T-helper 2 cell (primary cell): ENCODE data around the gene DSCAM.
"Not testable (repeated sequence)": the region's sequence is repeated elsewhere in the genome, so short reads cannot be mapped to it uniquely, and the experiment has no call there.

Source experiments
- DNase-seq, 5 experiments: peaks; one replicate each; pipeline versions ENCODE4 v3.0.0 to v3.0.0-alpha.2; 2012 to 2022
- total RNA-seq, 2 donors: gene quantifications; one replicate each; lab custom pipeline; 2026; lab: John Stamatoyannopoulos, UW

DSCAM gene
- total RNA-seq, result 0 reads per million in 2 donors

- DNase-seq, result peak in 1 of 5 experiments; percentile 2
Observed at GRCh38 chr21:40846587-40847411, at the start of gene DSCAM. DSCAM (minus strand) TSS chr21:40847158; CDS start chr21:40846661, 497 bp downstream.

DNA sequence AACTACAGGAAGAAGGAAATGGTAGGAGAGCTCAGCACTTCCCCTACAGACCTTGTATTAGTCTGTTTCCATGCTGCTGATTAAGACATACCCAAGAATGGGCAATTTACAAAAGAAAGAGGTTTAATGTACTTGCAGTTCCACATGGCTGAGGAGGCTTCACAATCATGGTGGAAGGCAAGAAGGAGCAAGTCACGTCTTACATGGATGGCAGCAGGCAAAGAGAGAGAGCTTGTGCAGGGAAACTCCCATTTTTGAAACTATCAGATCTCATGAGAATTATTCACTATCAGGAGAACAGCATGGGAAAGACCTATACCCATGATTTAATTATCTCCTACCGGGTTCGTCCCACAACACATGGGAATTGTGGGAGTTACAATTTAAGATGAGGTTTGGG is 48.7 kb upstream of the DSCAM start:
- DNase-seq, result not testable (repeated sequence)

- DNase-seq, result no peak
Observed at GRCh38 chr21:40886931-40887330, 40.0 kb upstream of the DSCAM start.

- DNase-seq, result no peak
Observed at GRCh38 chr21:40886006-40886405, 39.0 kb upstream of the DSCAM start.

DNA sequence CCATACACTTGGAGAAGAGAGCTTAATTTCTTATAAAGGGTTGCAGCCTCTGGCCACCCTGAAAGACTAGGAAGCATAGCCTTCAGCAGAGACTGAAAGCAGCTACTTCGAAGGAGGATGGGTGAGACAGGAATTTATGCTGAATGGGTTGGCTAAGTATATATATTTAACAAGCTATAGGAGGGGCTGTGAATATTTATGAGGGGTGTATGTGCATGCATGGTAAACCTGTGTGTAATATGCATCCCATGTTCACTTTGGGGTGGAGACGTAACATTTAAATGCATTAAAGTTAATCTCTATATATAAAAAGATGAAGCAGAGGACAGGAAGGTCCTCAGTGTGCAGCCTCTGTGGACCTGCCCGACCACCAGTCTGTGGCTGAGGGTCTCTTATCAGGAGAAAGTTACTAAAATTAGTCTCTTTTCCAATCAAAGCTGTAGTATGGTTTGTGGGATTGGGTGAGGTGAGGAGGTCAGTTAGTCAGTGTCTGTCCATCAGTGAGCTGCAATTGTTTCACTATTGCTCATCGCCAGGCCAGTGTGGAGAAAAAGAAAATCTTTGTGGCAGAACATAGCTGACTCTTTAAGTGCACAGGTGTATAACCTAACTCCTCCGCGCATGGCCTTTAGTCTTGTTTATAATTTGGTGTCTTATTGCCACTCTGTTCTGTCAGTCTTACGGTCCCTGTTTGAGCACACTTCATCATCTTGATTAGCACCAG is 35.4 kb upstream of the DSCAM start:
- DNase-seq, result no peak

GRCh38 chr21:40881767-40882166 is 34.8 kb upstream of the DSCAM start:
- no peak for DNase-seq

DNA sequence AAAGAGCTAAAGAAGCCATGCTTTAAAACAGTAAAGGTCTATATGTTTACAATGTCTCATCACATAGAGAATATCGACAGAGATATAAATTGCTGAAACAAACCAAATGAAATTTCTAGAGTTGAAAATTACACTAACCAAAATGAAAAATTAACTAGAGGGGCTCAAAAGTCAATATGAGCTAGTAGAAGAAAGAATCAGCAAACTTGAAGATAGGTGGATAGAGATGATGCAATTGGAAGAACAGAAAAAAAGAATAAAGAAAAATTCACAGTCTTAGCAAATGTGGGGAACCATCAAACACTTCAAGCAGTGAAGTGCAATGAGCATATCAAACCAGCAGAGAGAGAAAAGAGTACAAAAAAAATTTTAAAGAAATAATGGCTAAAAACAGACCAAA is 24.1 kb upstream of the DSCAM start:
- no peak for DNase-seq

- DNase-seq, result no peak
Observed at GRCh38 chr21:40863839-40864238, 16.9 kb upstream of the DSCAM start.

- no peak for DNase-seq
Observed at GRCh38 chr21:40858517-40858916, 11.6 kb upstream of the DSCAM start.

DNA sequence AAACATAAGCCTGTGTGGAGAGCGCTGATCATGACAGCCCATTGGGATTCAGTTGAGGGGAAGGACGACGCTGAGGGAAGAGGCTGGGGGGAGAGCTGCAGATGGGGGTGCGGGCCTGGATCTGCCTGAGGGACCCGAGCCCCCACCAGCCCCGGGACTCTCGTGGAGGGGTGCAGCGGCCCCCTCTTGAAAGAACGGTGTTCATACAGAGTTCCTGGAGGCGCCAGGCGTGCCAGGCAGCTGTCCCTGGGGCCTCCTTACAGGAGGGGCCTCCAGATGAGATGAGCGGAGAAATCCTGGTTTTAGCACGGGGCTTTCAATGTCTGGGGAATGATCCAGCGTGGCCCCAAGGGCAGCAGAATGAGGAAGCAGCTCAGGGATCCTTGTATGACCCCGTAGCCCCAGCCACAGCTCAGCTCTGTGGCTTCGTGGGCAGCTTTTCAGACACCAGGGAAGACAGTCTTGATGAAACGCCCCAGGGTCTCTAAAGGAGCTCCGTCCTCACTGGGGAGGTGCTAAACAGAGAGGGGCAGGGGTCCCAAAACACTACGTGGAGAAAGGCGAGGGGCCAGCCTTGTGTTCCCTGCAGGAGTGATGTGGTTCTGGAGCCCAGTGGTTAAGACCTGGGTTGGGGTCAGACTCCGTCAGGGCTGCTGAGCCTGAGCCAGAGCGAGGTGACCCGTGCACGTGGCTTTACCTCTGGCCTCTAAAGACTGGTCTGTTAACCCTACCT is 7.2 kb upstream of the DSCAM start:
- no peak for DNase-seq

DNA sequence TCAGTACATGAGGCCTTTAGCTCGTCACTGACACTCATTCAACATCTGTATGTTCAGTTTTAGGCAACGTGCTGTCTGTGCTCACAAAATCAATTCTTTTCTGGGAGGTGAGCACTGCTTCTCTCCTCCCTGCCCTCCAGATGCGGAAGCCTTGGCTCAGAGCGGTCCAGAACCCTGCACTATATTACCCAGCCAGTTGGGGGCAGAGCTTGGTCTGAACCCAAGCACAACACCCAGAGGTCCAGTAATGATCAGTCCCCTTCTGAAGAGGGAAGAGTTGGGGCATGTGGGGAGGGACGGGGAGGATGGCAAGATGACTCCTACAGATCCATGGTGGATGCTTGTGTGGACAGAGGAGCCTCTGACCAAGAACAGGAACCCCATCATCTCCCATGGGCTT is 5.6 kb upstream of the DSCAM start:
- DNase-seq, result no peak

- DNase-seq, result no peak
Observed at GRCh38 chr21:40851749-40852148, 4.8 kb upstream of the DSCAM start.

DNA sequence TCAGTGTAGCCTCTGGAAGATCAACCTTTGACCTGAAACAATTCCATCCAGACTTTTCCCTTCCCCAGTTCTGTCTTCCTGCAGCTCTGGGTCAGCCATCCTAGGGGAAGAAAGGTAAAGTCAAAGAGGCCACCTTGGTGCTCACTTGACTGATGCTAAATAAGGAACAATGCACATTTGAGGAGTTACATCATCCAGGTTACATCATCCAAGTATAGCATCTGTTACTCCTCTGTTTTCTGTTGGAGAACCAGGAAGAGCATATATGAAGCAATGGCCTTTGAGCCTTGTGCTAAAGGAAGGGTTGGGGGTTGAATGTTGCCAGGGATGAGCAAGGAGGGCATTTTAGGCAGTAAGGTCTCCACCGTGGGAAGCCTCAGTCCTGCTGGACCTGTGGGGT is 3.1 kb upstream of the DSCAM start:
- DNase-seq, result no peak

GRCh38 chr21:40847951-40848350 is 993 bp upstream of the DSCAM start:
- DNase-seq, result no peak

DNA sequence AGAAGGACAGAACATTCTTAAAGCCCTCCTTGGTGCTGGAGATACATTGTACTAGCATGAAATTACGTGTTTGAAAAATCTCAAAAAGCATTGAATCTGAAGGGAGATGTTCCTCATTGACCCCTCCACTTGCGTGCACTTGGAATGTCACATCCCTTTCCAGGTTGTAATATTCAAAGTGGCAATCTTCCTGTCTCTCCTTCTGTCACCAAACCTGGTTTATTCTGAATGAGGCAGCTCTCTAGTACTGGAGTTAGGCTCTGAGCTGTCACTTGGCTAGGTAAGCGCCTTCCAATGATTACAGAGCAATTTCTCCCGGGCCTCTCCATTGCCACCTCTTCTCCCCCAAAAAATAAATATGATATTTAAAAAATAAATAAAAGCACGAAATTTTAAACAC is 855 bp downstream of the DSCAM start:
- DNase-seq, result no peak

DNA sequence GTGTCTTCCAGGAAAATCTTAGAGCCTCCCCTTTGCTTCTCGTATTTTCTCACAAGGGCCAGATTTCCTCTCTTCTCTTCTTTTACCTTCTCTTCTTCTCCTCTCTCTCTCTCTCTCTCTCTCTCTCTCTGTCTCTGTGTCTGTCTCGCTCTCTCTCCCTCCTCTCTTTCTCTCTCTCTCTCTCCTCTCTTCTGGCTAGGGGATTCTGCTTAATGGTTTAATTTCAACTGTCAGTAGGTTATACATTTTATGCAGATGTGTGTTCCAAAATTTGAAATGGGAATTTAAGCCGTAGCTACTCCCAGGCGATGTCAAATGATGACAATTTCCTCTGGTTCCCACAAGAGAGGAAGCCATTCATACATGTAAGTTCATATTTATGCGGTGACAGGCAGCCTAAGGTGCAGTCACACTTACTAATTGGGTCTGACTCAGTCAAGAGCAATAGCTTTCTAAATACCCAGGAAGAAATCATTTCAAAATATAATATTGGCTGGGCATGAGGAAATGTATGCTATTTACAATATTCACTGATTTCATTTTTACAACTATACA is 1.4 kb downstream of the DSCAM start:
- no peak for DNase-seq

DNA sequence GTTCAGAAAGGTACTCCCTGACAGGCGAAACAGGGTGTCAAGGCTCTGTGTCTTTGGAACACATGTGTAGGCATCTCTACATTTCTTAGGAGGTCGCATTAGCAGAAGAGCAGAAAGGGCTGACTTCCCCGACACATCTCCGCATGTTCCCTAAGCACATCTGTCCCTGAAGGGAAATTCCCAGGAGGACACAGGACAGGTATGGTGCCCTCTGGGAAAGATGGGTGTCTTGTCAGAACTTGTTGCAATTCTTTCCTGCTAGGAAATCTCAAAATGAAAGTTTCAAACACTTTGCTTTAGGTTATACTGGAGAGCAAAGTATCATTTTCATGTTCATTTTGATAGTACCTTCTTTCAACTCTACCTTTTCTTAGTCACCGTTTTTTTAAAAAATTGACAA is 2.0 kb downstream of the DSCAM start:
- no peak for DNase-seq

- DNase-seq, result no peak
Observed at GRCh38 chr21:40842197-40842552, 4.8 kb downstream of the DSCAM start.

DNA sequence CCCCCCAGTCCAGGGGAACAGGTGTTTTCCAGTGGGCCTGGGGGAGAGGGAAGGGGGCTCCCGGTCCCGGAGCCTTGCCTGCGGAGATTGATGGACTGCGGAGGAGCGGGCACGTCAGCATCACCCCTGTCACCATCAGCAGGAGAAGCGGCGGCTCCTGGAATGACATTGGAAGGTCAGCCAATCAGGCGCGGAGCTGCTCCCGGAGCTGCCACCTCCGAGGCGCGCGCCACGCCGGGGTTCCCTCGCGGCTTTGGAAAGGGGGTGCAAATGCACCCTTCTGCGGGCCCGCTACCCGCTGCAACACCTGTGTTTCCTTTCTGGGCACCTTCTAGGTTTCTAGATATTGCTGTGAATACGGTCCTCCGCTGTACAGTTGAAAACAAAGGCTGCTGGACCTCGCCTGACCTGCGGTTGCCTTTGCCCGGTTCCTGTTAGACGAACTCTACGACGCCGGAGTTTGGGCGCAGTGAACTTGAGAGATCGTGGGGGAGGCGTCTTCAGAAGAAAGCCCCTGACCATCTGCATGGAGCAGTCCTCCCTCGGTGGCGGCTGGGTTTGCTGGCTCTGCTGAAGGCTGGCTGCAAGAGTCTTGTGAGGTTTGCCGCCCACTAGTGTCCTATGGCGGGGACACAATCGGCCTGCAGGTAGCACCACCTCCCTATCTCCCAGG is 5.3 kb downstream of the DSCAM start:
- DNase-seq, result no peak

- no peak for DNase-seq
Observed at GRCh38 chr21:40840401-40841125, 6.4 kb downstream of the DSCAM start.

DNA sequence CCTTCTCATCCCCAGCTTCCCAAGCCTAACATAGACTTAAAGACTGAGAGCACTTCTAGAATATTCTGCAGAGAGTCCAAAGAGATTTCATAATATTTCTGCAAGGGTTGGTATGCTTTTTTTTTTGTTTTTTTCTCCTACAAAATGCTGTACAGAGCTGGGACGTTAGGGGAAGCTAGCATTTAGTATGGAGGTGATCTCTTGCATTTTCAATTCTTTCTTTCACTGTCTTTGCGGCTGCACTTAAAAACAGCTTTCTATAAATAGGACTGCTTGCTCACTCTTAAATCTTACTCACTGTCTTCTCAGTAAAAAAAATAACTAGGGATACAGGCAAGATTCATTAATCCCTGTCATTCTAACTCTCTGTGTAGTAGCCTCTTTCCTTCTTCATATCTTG is 7.4 kb downstream of the DSCAM start:
- no peak for DNase-seq

- DNase-seq, result no peak
Observed at GRCh38 chr21:40837456-40837855, 9.5 kb downstream of the DSCAM start.
